PFSK-1 (cell line): ENCODE results near the gene DNAJC5G.

Source experiments
- FOXP2 ChIP-seq: optimal IDR thresholded peaks from 2 replicates; pipeline ENCODE3; 2011; ENCODE audit warnings: borderline replicate concordance, control low read depth, inconsistent platforms; ENCODE audit not compliant: insufficient read depth; ENCODE audit errors: extremely low read length, extremely low read depth
- POLR2AphosphoS5 ChIP-seq: IDR thresholded peaks from 2 replicates; pipeline ENCODE4 v1.6.1; 2012; ENCODE audit warnings: low read depth, mild to moderate bottlenecking, control low read depth, low read length, moderate library complexity
- SIN3A ChIP-seq: IDR thresholded peaks from 2 replicates; pipeline ENCODE4 v1.6.1; 2012; ENCODE audit warnings: mild to moderate bottlenecking, low read length, moderate library complexity, borderline replicate concordance; ENCODE audit not compliant: insufficient read depth
- TAF1 ChIP-seq: IDR thresholded peaks from 2 replicates; pipeline ENCODE4 v1.6.1; 2012; ENCODE audit warnings: low read length, control low read depth, borderline replicate concordance; ENCODE audit not compliant: insufficient read depth
- TF ChIP-seq, protein P1 (sequence below), 2 experiments: IDR thresholded peaks; 2 replicates each; pipeline versions ENCODE4 v1.6.1 to v1.8.0; 2011 to 2012; ENCODE audit warnings: low read depth in 2 of 2, low read length in 2 of 2, control low read depth in 1 of 2, inconsistent platforms in 1 of 2, mild to moderate bottlenecking in 1 of 2, moderate library complexity in 1 of 2; ENCODE audit not compliant: insufficient read depth in 1 of 2

DNAJC5G gene

DNA sequence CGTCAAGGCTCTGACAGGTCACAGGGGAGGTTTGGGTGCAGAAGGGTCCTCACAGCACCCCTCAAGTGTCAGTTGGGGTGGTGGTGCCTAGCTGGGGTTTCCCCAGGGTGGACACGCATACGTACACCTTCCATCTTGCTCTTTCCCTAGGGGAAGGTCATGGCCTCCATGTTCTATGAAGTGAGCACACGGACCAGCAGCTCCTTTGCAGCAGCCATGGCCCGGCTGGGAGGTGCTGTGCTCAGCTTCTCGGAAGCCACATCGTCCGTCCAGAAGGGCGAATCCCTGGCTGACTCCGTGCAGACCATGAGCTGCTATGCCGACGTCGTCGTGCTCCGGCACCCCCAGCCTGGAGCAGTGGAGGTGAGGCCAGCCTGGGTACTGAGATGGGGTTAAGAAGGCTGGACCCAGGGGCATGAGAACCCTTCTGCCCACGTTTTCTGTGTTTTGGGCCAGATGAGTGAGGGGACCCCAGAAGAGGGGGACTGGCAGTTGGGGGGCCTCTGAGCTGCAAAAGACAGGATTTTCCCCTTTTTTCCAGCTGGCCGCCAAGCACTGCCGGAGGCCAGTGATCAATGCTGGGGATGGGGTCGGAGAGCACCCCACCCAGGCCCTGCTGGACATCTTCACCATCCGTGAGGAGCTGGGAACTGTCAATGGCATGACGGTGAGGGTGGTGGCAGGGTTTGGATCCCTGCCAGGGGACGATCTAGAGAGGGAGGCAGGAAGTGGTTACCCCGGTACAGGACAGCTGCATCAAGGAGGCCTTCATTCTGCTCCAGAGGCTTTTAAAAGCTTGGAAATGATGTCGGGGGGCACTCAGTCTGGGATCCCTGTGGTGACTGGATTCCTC lies 33.2 kb upstream of the DNAJC5G start:
- TF ChIP-seq FOXP2 = no peak
- TF ChIP-seq, protein P1, sequence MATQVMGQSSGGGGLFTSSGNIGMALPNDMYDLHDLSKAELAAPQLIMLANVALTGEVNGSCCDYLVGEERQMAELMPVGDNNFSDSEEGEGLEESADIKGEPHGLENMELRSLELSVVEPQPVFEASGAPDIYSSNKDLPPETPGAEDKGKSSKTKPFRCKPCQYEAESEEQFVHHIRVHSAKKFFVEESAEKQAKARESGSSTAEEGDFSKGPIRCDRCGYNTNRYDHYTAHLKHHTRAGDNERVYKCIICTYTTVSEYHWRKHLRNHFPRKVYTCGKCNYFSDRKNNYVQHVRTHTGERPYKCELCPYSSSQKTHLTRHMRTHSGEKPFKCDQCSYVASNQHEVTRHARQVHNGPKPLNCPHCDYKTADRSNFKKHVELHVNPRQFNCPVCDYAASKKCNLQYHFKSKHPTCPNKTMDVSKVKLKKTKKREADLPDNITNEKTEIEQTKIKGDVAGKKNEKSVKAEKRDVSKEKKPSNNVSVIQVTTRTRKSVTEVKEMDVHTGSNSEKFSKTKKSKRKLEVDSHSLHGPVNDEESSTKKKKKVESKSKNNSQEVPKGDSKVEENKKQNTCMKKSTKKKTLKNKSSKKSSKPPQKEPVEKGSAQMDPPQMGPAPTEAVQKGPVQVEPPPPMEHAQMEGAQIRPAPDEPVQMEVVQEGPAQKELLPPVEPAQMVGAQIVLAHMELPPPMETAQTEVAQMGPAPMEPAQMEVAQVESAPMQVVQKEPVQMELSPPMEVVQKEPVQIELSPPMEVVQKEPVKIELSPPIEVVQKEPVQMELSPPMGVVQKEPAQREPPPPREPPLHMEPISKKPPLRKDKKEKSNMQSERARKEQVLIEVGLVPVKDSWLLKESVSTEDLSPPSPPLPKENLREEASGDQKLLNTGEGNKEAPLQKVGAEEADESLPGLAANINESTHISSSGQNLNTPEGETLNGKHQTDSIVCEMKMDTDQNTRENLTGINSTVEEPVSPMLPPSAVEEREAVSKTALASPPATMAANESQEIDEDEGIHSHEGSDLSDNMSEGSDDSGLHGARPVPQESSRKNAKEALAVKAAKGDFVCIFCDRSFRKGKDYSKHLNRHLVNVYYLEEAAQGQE (IDR thresholded peaks at IDR 0.05; ENCODE audit: insufficient read depth in 1 of 2, low read depth in 2 of 2, low read length in 2 of 2) = no peak
- no peak for TF ChIP-seq POLR2AphosphoS5
- TF ChIP-seq TAF1 = no peak
- no peak for TF ChIP-seq SIN3A

DNA sequence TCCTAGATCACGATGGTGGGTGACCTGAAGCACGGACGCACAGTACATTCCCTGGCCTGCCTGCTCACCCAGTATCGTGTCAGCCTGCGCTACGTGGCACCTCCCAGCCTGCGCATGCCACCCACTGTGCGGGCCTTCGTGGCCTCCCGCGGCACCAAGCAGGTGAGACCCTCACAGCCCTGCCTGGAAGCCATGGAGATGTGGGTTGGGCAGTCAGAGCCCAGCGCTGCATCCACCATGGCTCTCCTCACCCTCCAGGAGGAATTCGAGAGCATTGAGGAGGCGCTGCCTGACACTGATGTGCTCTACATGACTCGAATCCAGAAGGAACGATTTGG lies 32.6 kb upstream of the DNAJC5G start:
- TF ChIP-seq POLR2AphosphoS5 (no peak), TAF1 (no peak), SIN3A (no peak), FOXP2 (no peak)
- TF ChIP-seq, protein P1 (IDR thresholded peaks at IDR 0.05; ENCODE audit: insufficient read depth in 1 of 2, low read depth in 2 of 2, low read length in 2 of 2) = no peak

DNA sequence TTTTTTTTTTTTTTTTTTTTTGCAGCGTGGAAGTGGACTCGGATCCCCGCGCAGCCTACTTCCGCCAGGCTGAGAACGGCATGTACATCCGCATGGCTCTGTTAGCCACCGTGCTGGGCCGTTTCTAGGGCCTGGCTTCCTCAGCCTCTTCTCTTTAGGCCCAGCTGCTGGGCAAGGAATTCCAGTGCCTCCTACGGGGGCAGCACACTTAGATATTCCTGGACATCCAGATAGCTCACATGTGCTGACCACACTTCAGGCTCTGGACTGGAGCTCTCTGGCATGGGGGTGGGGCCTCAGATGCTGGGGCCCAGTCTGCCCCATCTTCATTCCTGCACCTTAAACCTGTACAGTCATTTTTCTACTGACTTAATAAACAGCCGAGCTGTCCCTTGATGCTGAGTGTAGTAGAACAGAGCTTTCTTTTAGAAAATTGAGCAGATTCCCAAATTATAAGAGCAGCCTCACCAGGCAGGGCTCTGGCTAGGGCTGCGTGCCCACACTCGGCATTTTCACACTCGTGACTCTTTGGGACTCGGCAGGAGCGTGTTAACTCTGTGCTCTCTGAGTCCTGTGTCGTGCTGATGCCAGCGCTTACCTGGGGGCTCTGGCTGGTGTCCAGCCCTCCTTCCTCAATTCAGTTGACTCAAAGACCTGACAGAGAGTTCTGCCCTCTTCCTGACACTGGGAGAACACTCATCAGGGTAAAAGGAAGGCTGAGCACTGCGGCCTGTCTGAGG lies 31.7 kb upstream of the DNAJC5G start:
- TF ChIP-seq FOXP2 (no peak), POLR2AphosphoS5 (no peak), SIN3A (no peak), TAF1 (no peak)
- TF ChIP-seq, protein P1 (IDR thresholded peaks at IDR 0.05; ENCODE audit: insufficient read depth in 1 of 2, low read depth in 2 of 2, low read length in 2 of 2) = no peak

GRCh38 chr2:27245116-27245515 lies 30.1 kb upstream of the DNAJC5G start:
- TF ChIP-seq POLR2AphosphoS5 = no peak
- TF ChIP-seq, protein P1 (IDR thresholded peaks at IDR 0.05; ENCODE audit: insufficient read depth in 1 of 2, low read depth in 2 of 2, low read length in 2 of 2) = no peak
- no peak for TF ChIP-seq TAF1
- TF ChIP-seq FOXP2 = no peak
- TF ChIP-seq SIN3A = no peak
